Heart left ventricle (tissue), 16 donors: ENCODE measurements around the gene LEFTY1. TPM values are rescaled to one million over a fixed set of nuclear protein-coding genes. Genes with fewer than 3 reads are reported as not detected.

Experiments used
- ATAC-seq, 4 donors: fragments of 200-7000 bp; cut with Tn5 transposase; one replicate each; pipeline ENCODE4 v1.9.1; 2020 to 2022; ENCODE audit warnings: moderate library complexity in 4 of 4, mild to moderate bottlenecking in 3 of 4, moderate number of reproducible peaks in 1 of 4
- DNase-seq, 5 donors: peaks; one replicate each; pipeline ENCODE4 v3.0.0-alpha.2; 2020
- H3K27ac ChIP-seq, 12 donors: fragments of 200-600 bp; sonication (generic) in 4 of 12; one replicate each; pipeline versions ENCODE4 v1.5.0 to v1.8.0; 2016 to 2022; ENCODE audit warnings: mild to moderate bottlenecking in 2 of 12
- H3K27me3 ChIP-seq, 9 donors: fragments of 200-600 bp; sonication (generic) in 2 of 9; one replicate each; pipeline versions ENCODE4 v1.5.1 to v1.8.0; 2016 to 2022; ENCODE audit warnings: mild to moderate bottlenecking in 3 of 9
- H3K36me3 ChIP-seq, 9 donors: fragments of 200-600 bp; sonication (generic) in 2 of 9; one replicate each; pipeline versions ENCODE4 v1.5.0 to v1.8.0; 2018 to 2022; ENCODE audit warnings: mild to moderate bottlenecking in 2 of 9
- H3K4me1 ChIP-seq, 12 donors: fragments of 200-600 bp; sonication (generic) in 4 of 12; one replicate each; pipeline versions ENCODE4 v1.5.0 to v1.8.0; 2016 to 2022; ENCODE audit warnings: mild to moderate bottlenecking in 3 of 12
- H3K4me3 ChIP-seq, 12 donors: fragments of 200-600 bp; sonication (generic) in 4 of 12; one replicate each; pipeline versions ENCODE4 v1.5.0 to v1.8.0; 2017 to 2022; ENCODE audit warnings: mild to moderate bottlenecking in 9 of 12, moderate library complexity in 4 of 12
- H3K9me3 ChIP-seq, 12 donors: fragments of 200-600 bp; sonication (generic) in 4 of 12; one replicate each; pipeline versions ENCODE4 v1.5.0 to v1.8.0; 2016 to 2022; ENCODE audit warnings: mild to moderate bottlenecking in 1 of 12
- CTCF ChIP-seq, 12 donors: fragments of 200-600 bp; sonication (generic) in 4 of 12; IDR thresholded peaks; one replicate each; pipeline versions ENCODE4 v1.5.0 to v1.8.0; 2018 to 2022; ENCODE audit warnings: antibody characterized with exemption in 12 of 12, mild to moderate bottlenecking in 5 of 12
- POLR2A ChIP-seq, 2 donors: fragments of 450-650 bp; IDR thresholded peaks; one replicate each; pipeline ENCODE4 v1.6.1; 2017; ENCODE audit warnings: antibody characterized with exemption in 2 of 2, mild to moderate bottlenecking in 2 of 2, moderate library complexity in 2 of 2
- WGBS, 4 donors: extraction: QIAGEN DNeasy Blood & Tissue Kit in 2 of 4; methylation state at CpG; one replicate each; pipeline versions ENCODE4 v1.1.5 to v1.1.7; 2013 to 2018; 5-methylcytosine and 5-hydroxymethylcytosine counted together
- intact Hi-C, 10 donors: fragments of 100-400 bp; cut with DNase I; formaldehyde crosslinking; loops; one replicate each; pipeline versions ENCODE4 v1.11.1 to v1.14.2; 2022
- polyA plus RNA-seq, 2 donors: library from polyadenylated mRNA; stranded (reverse); fragments of 200-250 nt; gene quantifications; one replicate each; pipeline ENCODE4 v1.2.3, GENCODE V29; 2013
- total RNA-seq, 9 donors: library from RNA; depleted of rRNA in 2 of 9; stranded (reverse); fragments of >200 nt in 2 of 9; fragmentation: NEBNext Ultra II Directional in 3 of 9; extraction: Animal tissue kit (Norgen Biotek cat#: 25700) in 3 of 9; gene quantifications; one replicate each; pipeline versions ENCODE4 v1.1.0 to v1.2.4, GENCODE V29; 2016 to 2023
- donor health status: ischemic (EF 13 %, LVEDD 7.1; RV severe dilation, severe dysfunction).
- donor health status: healthy with polysubstance abuse.
- donor health status: DM: no; HTN: yes; CAD: no.
- donor health status: DM: no; HTN: no; CAD: no.
- donor health status: ischemic (EF 25% LVEDD 6.9; RV normal size, moderate dysfunction).
- donor health status: ischemic (EF 25% LVEDD 5.7; RV mildly dilated, moderate dysfunction).
- donor health status: healthy.
- donor health status: DM: yes; HTN: yes; CAD: no.
- donor health status: ischemic (EF 35%, LVEDD 5.7; RV mildly dilated, moderate dysfunction).
- donor health status: nonischemic (EF 11% LVEDD 7.7; RV severe dilation, severe dysfunction).
- donor health status: DM: yes; HTN: yes; CAD: no.
- donor health status: PGD.
- donor health status: ischemic (EF 29% LVEDD 5.4; RV normal size, mild dysfunction).
- donor health status: nonischemic (EF 23%, LVEDD 6.1; RV moderate dilation, normal function).

Gene LEFTY1
- total and polyA plus RNA-seq, 11 donors, result 0.19 to 0.77 (median 0.35) TPM; not detected in 6

GRCh38 chr1:225877580-225877979 is 11.4 kb downstream of the LEFTY1 start:
- intact Hi-C loops, result loop anchor here in 4 of 10 donors (5.0 to 10.0 kb wide), 3 partner anchors 35 to 97 kb away; partner anchors contain the start of gene PYCR2 (in 1 of the 4)
- peak in 3 of 4 donors; percentile 13 to 31 (median 29) for ATAC-seq
- H3K4me3 ChIP-seq, result peak overlapping the region in 1 of 12 donors; percentile 10

GRCh38 chr1:225876900-225877510 is 11.9 kb downstream of the LEFTY1 start:
- H3K4me3 ChIP-seq, result no peak overlapping the region
- intact Hi-C loops, result loop anchor here in 4 of 10 donors (5.0 to 10.0 kb wide), 3 partner anchors 35 to 98 kb away; partner anchors contain the start of gene PYCR2 (in 1 of the 4)

More at GRCh38 chr1:225877580-225877979, 11.4 kb downstream of the LEFTY1 start:
- peak; percentile 51 to 80 (median 72) for DNase-seq
- Histone ChIP-seq H3K27me3 (no peaks in the 10 kb centered on the region), H3K27ac (peak overlapping the region in 11 of 12 donors; percentile 11 to 89 (median 45)), H3K36me3 (peaks cover 0 to 48% (median 37%) of the 10 kb centered on the region in 9 donors), H3K9me3 (no peaks in the 10 kb centered on the region), H3K4me1 (peaks cover 7 to 54% (median 44%) of the 10 kb centered on the region in 12 donors)
- 22 to 35% (median 24%) methylated on average over 10 of the region's 10 CpGs for WGBS, 4 donors
- TF ChIP-seq CTCF (IDR thresholded peaks at IDR 0.05) (peak in 11 of 12 donors; percentile 22 to 61 (median 40)), POLR2A (IDR thresholded peaks at IDR 0.05) (no peak)

GRCh38 chr1:225875044-225875815 is 13.7 kb downstream of the LEFTY1 start:
- Histone ChIP-seq H3K4me1 (peaks cover 7 to 38% (median 31%) of the 10 kb centered on the region in 12 donors), H3K36me3 (peaks cover 0 to 72% (median 56%) of the 10 kb centered on the region in 9 donors), H3K27ac (no peak overlapping the region), H3K4me3 (no peak overlapping the region), H3K9me3 (no peaks in the 10 kb centered on the region), H3K27me3 (no peaks in the 10 kb centered on the region)
- TF ChIP-seq CTCF (IDR thresholded peaks at IDR 0.05) (no peak), POLR2A (IDR thresholded peaks at IDR 0.05) (no peak)
- 92 to 95% (median 94%) methylated on average over 9 to 12 of the region's 12 CpGs for WGBS, 4 donors
- DNase-seq, result no peak
- no peak for ATAC-seq
- intact Hi-C loops, result loop anchor here in 4 of 10 donors (5.0 to 10.0 kb wide), 3 partner anchors 37 to 100 kb away; partner anchors contain the start of gene PYCR2 (in 1 of the 4)

More at GRCh38 chr1:225876900-225877510, 11.9 kb downstream of the LEFTY1 start:
- no peak for TF ChIP-seq POLR2A (IDR thresholded peaks at IDR 0.05)
- no peak for TF ChIP-seq CTCF (IDR thresholded peaks at IDR 0.05)
- Histone ChIP-seq H3K4me1 (peaks cover 7 to 54% (median 44%) of the 10 kb centered on the region in 12 donors), H3K27ac (peak overlapping the region in 11 of 12 donors; percentile 11 to 89 (median 45)), H3K9me3 (no peaks in the 10 kb centered on the region), H3K27me3 (no peaks in the 10 kb centered on the region), H3K36me3 (peaks cover 0 to 54% (median 38%) of the 10 kb centered on the region in 9 donors)
- ATAC-seq (no peak), DNase-seq (no peak)
- 52 to 70% (median 67%) methylated on average over 11 to 12 of the region's 12 CpGs for WGBS, 4 donors
